Fibroblast of lung (primary cell): Measurements from ENCODE around the gene VTI1B. TPM values are rescaled to one million over a fixed set of nuclear protein-coding genes. Genes with fewer than 3 reads are reported as not detected.

ENCODE experiments used
- DNase-seq, 2 donors: peaks; one replicate each; pipeline versions ENCODE4 v3.0.0 to v3.0.0-alpha.2; 2010; ENCODE audit warnings: low read depth in 2 of 2
- H2AFZ ChIP-seq: 2 replicates; pipeline ENCODE4 v1.5.1; 2012; ENCODE audit warnings: low read length, control low read depth, inconsistent platforms
- H3K27ac ChIP-seq: 2 replicates; pipeline ENCODE4 v1.5.1; 2011; ENCODE audit warnings: low read length, control low read depth; ENCODE audit not compliant: insufficient read depth
- H3K27me3 ChIP-seq: 2 replicates; pipeline ENCODE4 v1.5.1; 2011; ENCODE audit warnings: mild to moderate bottlenecking, low read length; ENCODE audit not compliant: control insufficient read depth, insufficient read depth
- H3K36me3 ChIP-seq: 2 replicates; pipeline ENCODE4 v1.5.1; 2011; ENCODE audit warnings: low read length; ENCODE audit not compliant: control insufficient read depth, insufficient read depth
- H3K4me1 ChIP-seq: 2 replicates; pipeline ENCODE4 v1.5.1; 2011; ENCODE audit warnings: low read length; ENCODE audit not compliant: control insufficient read depth, insufficient read depth; ENCODE audit errors: extremely low read depth
- H3K4me2 ChIP-seq: 2 replicates; pipeline ENCODE4 v1.5.1; 2011; ENCODE audit warnings: low read length, control low read depth; ENCODE audit not compliant: insufficient read depth; ENCODE audit errors: extremely low read depth
- H3K4me3 ChIP-seq, 4 experiments: fragments of 200-600 bp in 1 of 4; sonication (generic) in 1 of 4; replicated peaks in 1 of 4; 2 replicates each; pipeline ENCODE4 v1.5.1; 2011 to 2016; ENCODE audit warnings: low read length in 4 of 4, low read depth in 3 of 4, mild to moderate bottlenecking in 3 of 4, control low read depth in 2 of 4, inconsistent platforms in 1 of 4, mixed read lengths in 1 of 4; ENCODE audit not compliant: insufficient read depth in 1 of 4; ENCODE audit errors: control extremely low read depth in 1 of 4
- H3K79me2 ChIP-seq: 2 replicates; pipeline ENCODE4 v1.5.1; 2012; ENCODE audit warnings: mild to moderate bottlenecking, low read length, inconsistent platforms; ENCODE audit not compliant: control insufficient read depth, insufficient read depth
- H3K9ac ChIP-seq: 2 replicates; pipeline ENCODE4 v1.5.1; 2011; ENCODE audit warnings: mild to moderate bottlenecking, low read length, control low read depth; ENCODE audit not compliant: insufficient read depth
- H3K9me3 ChIP-seq: 2 replicates; pipeline ENCODE4 v1.5.1; 2012; ENCODE audit warnings: low read depth, low read length; ENCODE audit not compliant: control insufficient read depth, insufficient read depth
- H4K20me1 ChIP-seq: 2 replicates; pipeline ENCODE4 v1.5.1; 2011; ENCODE audit warnings: low read length; ENCODE audit not compliant: control insufficient read depth, insufficient read depth; ENCODE audit errors: extremely low read depth
- CTCF ChIP-seq, 2 donors: IDR thresholded peaks in 1 of 2; conservative IDR thresholded peaks in 1 of 2; 1 replicate in 1 of 2; 2 replicates in 1 of 2; pipeline ENCODE4 v1.5.1; 2011 to 2012; ENCODE audit warnings: low read length in 2 of 2, control low read depth in 1 of 2, inconsistent platforms in 1 of 2, low read depth in 1 of 2, mild to moderate bottlenecking in 1 of 2
- EZH2 ChIP-seq: IDR thresholded peaks from 2 replicates; pipeline ENCODE4 v1.5.1; 2012; ENCODE audit warnings: low read length, control low read depth, mild to moderate bottlenecking; ENCODE audit errors: missing control alignments
- polyA plus RNA-seq, 2 donors: library from polyadenylated mRNA; depleted of rRNA in 1 of 2; stranded (reverse) in 1 of 2; unstranded in 1 of 2; fragments of >200 nt; gene quantifications; 2 replicates each; pipeline ENCODE4 v1.2.1, GENCODE V29; 2011 to 2012; ENCODE audit warnings: missing spikeins in 1 of 2
- total RNA-seq: library from RNA; depleted of rRNA; stranded (reverse); fragments of >200 nt; gene quantifications from 2 replicates; pipeline ENCODE4 v1.2.1, GENCODE V29; 2014

VTI1B gene
- total and polyA plus RNA-seq, 2 donors (not counting 1 experiment from before 2014, with no cell fraction given) = 67.9 to 89.8 TPM

GRCh38 chr14:67675219-67675582 is 769 bp upstream of the VTI1B start:
- Histone ChIP-seq H2AFZ (peak overlapping the region; percentile 99), H3K27ac (peak overlapping the region; percentile 98), H3K4me3 (peak overlapping the region; percentile 53 to 82 (median 80)), H3K36me3 (peaks cover 11% of the 10 kb centered on the region), H3K9ac (peak overlapping the region; percentile 100), H3K9me3 (no peaks in the 10 kb centered on the region), H3K4me1 (no peaks in the 10 kb centered on the region), H4K20me1 (no peaks in the 10 kb centered on the region), H3K79me2 (peaks cover 38% of the 10 kb centered on the region), H3K4me2 (peak overlapping the region; percentile 95), H3K27me3 (no peaks in the 10 kb centered on the region)
- no peak for TF ChIP-seq EZH2
- no peak for DNase-seq

- Histone ChIP-seq H3K27ac (peak overlapping the region; percentile 98), H3K4me1 (no peaks in the 10 kb centered on the region), H3K9me3 (no peaks in the 10 kb centered on the region), H3K4me3 (peak overlapping the region; percentile 53 to 86 (median 80)), H3K9ac (peak overlapping the region; percentile 100), H2AFZ (peak overlapping the region; percentile 6), H4K20me1 (no peaks in the 10 kb centered on the region), H3K36me3 (peaks cover 11% of the 10 kb centered on the region), H3K79me2 (peaks cover 49% of the 10 kb centered on the region), H3K4me2 (peak overlapping the region; percentile 97), H3K27me3 (no peaks in the 10 kb centered on the region)
- no peak for TF ChIP-seq EZH2
- TF ChIP-seq CTCF (conservative IDR thresholded peaks at IDR 0.05 in 1 of 2, IDR thresholded peaks at IDR 0.05 in 1 of 2; ENCODE audit: low read depth in 1 of 2, low read length in 2 of 2) = peak in 1 of 2 donors; percentile 21
- peak; percentile 42 to 60 for DNase-seq
These were observed 323 bp downstream of the VTI1B start for GRCh38 chr14:67674139-67674479.

GRCh38 chr14:67673451-67673850 is 981 bp downstream of the VTI1B start:
- Histone ChIP-seq H3K36me3 (peaks cover 8% of the 10 kb centered on the region), H3K9ac (peak overlapping the region; percentile 100), H3K4me1 (no peaks in the 10 kb centered on the region), H3K9me3 (no peaks in the 10 kb centered on the region), H3K27ac (peak overlapping the region; percentile 98), H3K4me3 (peak overlapping the region; percentile 53 to 86 (median 80)), H3K4me2 (peak overlapping the region; percentile 97), H3K27me3 (no peaks in the 10 kb centered on the region), H3K79me2 (peaks cover 45% of the 10 kb centered on the region), H2AFZ (no peak overlapping the region), H4K20me1 (no peaks in the 10 kb centered on the region)
- DNase-seq = peak in 1 of 2 donors; percentile 23
- TF ChIP-seq CTCF (conservative IDR thresholded peaks at IDR 0.05 in 1 of 2, IDR thresholded peaks at IDR 0.05 in 1 of 2; ENCODE audit: low read depth in 1 of 2, low read length in 2 of 2) = no peak
- no peak for TF ChIP-seq EZH2
